Dermis microvascular lymphatic vessel endothelial cell (primary cell): Measurements from ENCODE around the gene MEAK7. TPM values are rescaled to one million over a fixed set of nuclear protein-coding genes. Genes with fewer than 3 reads are reported as not detected.
A peak's percentile ranks its signal among the peaks of the same experiment; 100 is the strongest.

Source experiments
- DNase-seq, 2 donors: peaks; one replicate each; pipeline versions ENCODE4 v3.0.0 to v3.0.0-alpha.2; 2010; ENCODE audit warnings: low read depth in 2 of 2
- total RNA-seq: library from RNA; depleted of rRNA; stranded (reverse); fragments of >200 nt; gene quantifications from 2 replicates; pipeline ENCODE4 v1.2.1, GENCODE V29; 2014

MEAK7 gene
- 10.8 and 12.4 TPM in 2 replicates for total RNA-seq

- DNase-seq: peak; percentile 91 to 98
Measured at GRCh38 chr16:84504420-84505248, at the start of gene MEAK7. MEAK7 (minus strand) TSS chr16:84504659; CDS start chr16:84498086, 6,573 bp downstream.

GRCh38 chr16:84553873-84554399 is 49.5 kb upstream of the MEAK7 start:
- DNase-seq: no peak

- DNase-seq: no peak
Measured at GRCh38 chr16:84552135-84552534, 47.7 kb upstream of the MEAK7 start.

- no peak for DNase-seq
Measured at GRCh38 chr16:84550096-84550495, 45.6 kb upstream of the MEAK7 start.

GRCh38 chr16:84548971-84549844 is 44.7 kb upstream of the MEAK7 start:
- DNase-seq: peak; percentile 87 to 94

- DNase-seq: no peak
Measured at GRCh38 chr16:84548508-84548907, 44.0 kb upstream of the MEAK7 start.

- no peak for DNase-seq
Measured at GRCh38 chr16:84547546-84548061, 43.1 kb upstream of the MEAK7 start.

GRCh38 chr16:84546669-84547545 is 42.4 kb upstream of the MEAK7 start:
- DNase-seq: no peak

- no peak for DNase-seq
Measured at GRCh38 chr16:84545114-84545737, 40.8 kb upstream of the MEAK7 start.

- peak in 1 of 2 donors; percentile 42 for DNase-seq
Measured at GRCh38 chr16:84544031-84544773, 39.7 kb upstream of the MEAK7 start.

GRCh38 chr16:84543253-84543652 is 38.8 kb upstream of the MEAK7 start:
- DNase-seq: no peak

GRCh38 chr16:84541999-84542817 is 37.7 kb upstream of the MEAK7 start:
- peak in 1 of 2 donors; percentile 74 for DNase-seq

GRCh38 chr16:84540194-84540593 is 35.7 kb upstream of the MEAK7 start:
- no peak for DNase-seq

GRCh38 chr16:84538222-84538840 is 33.9 kb upstream of the MEAK7 start:
- DNase-seq: peak in 1 of 2 donors; percentile 27

GRCh38 chr16:84537491-84538151 is 33.2 kb upstream of the MEAK7 start:
- DNase-seq: no peak

GRCh38 chr16:84535851-84536250 is 31.4 kb upstream of the MEAK7 start:
- no peak for DNase-seq

- no peak for DNase-seq
Measured at GRCh38 chr16:84535408-84535807, 30.9 kb upstream of the MEAK7 start.

- DNase-seq: no peak
Measured at GRCh38 chr16:84534815-84535214, 30.4 kb upstream of the MEAK7 start.
